Trophoblast cell (in vitro differentiated cells and primary cell): ENCODE results near the gene ASPSCR1.

Experiments
- DNase-seq, 2 donors: peaks; one replicate each; pipeline ENCODE4 v3.0.0-alpha.2; 2016
- H2AFZ ChIP-seq: 2 replicates; pipeline ENCODE4 v1.6.1; 2013; ENCODE audit warnings: low read length, moderate library complexity, mild to moderate bottlenecking; ENCODE audit not compliant: insufficient read depth, poor library complexity
- H2AK5ac ChIP-seq: 2 replicates; pipeline ENCODE4 v1.6.1; 2013; ENCODE audit warnings: mild to moderate bottlenecking, low read length
- H2BK120ac ChIP-seq: 2 replicates; pipeline ENCODE4 v1.6.1; 2013; ENCODE audit warnings: low read length, mild to moderate bottlenecking, moderate library complexity; ENCODE audit not compliant: insufficient read depth, poor library complexity
- H2BK12ac ChIP-seq: 2 replicates; pipeline ENCODE4 v1.6.1; 2013; ENCODE audit warnings: mild to moderate bottlenecking, low read length, moderate library complexity
- H2BK5ac ChIP-seq: 2 replicates; pipeline ENCODE4 v1.6.1; 2013; ENCODE audit warnings: low read length, low read depth, moderate library complexity, mild to moderate bottlenecking; ENCODE audit not compliant: poor library complexity
- H3K14ac ChIP-seq: 2 replicates; pipeline ENCODE4 v1.6.1; 2013; ENCODE audit warnings: mild to moderate bottlenecking, low read length
- H3K18ac ChIP-seq: 2 replicates; pipeline ENCODE4 v1.6.1; 2013; ENCODE audit warnings: mild to moderate bottlenecking, low read length
- H3K23ac ChIP-seq: 2 replicates; pipeline ENCODE4 v1.6.1; 2013; ENCODE audit warnings: low read length
- H3K27ac ChIP-seq: 2 replicates; pipeline ENCODE4 v1.5.1; 2013; ENCODE audit warnings: low read depth, mild to moderate bottlenecking, inconsistent platforms, low read length, moderate library complexity
- H3K27me3 ChIP-seq: 2 replicates; pipeline ENCODE4 v1.6.1; 2013; ENCODE audit warnings: inconsistent platforms, mild to moderate bottlenecking, low read length, moderate library complexity; ENCODE audit not compliant: insufficient read depth
- H3K36me3 ChIP-seq, 2 experiments: 1 replicate in 1 of 2; 2 replicates in 1 of 2; pipeline ENCODE4 v1.6.1; 2013; ENCODE audit warnings: low read length in 2 of 2, mild to moderate bottlenecking in 2 of 2, moderate library complexity in 1 of 2; ENCODE audit not compliant: insufficient read depth in 2 of 2, control insufficient read depth in 1 of 2
- H3K4ac ChIP-seq: 2 replicates; pipeline ENCODE4 v1.6.1; 2013; ENCODE audit warnings: low read depth, mild to moderate bottlenecking, low read length, moderate library complexity
- H3K4me1 ChIP-seq, 2 experiments: 1 replicate in 1 of 2; 2 replicates in 1 of 2; pipeline ENCODE4 v1.6.1; 2013; ENCODE audit warnings: low read length in 2 of 2, mild to moderate bottlenecking in 2 of 2, moderate library complexity in 1 of 2; ENCODE audit not compliant: insufficient read depth in 2 of 2, control insufficient read depth in 1 of 2
- H3K4me2 ChIP-seq: 2 replicates; pipeline ENCODE4 v1.6.1; 2013; ENCODE audit warnings: inconsistent platforms, mild to moderate bottlenecking, low read length, moderate library complexity
- H3K4me3 ChIP-seq: 2 replicates; pipeline ENCODE4 v1.5.1; 2013; ENCODE audit warnings: mild to moderate bottlenecking, low read depth, low read length, inconsistent platforms
- H3K79me1 ChIP-seq: one replicate; pipeline ENCODE4 v1.6.1; 2013; ENCODE audit warnings: low read length
- H3K79me2 ChIP-seq: 2 replicates; pipeline ENCODE4 v1.6.1; 2013; ENCODE audit warnings: low read length, mild to moderate bottlenecking; ENCODE audit not compliant: control insufficient read depth, insufficient read depth, poor library complexity
- H3K9ac ChIP-seq: 2 replicates; pipeline ENCODE4 v1.6.1; 2013; ENCODE audit warnings: mild to moderate bottlenecking, low read length
- H3K9me3 ChIP-seq: 2 replicates; pipeline ENCODE4 v1.6.1; 2013; ENCODE audit warnings: low read depth, mild to moderate bottlenecking, control low read depth, inconsistent platforms, low read length; ENCODE audit not compliant: insufficient read depth
- H4K12ac ChIP-seq: 2 replicates; pipeline ENCODE4 v1.6.1; 2013; ENCODE audit warnings: low read depth, mild to moderate bottlenecking, low read length, moderate library complexity
- H4K8ac ChIP-seq: 2 replicates; pipeline ENCODE4 v1.6.1; 2013; ENCODE audit warnings: low read depth, mild to moderate bottlenecking, low read length, moderate library complexity
- H4K91ac ChIP-seq: one replicate; pipeline ENCODE4 v1.6.1; 2013; ENCODE audit warnings: low read depth, mild to moderate bottlenecking, low read length, moderate library complexity
- WGBS: extraction: QIAGEN DNeasy Blood & Tissue Kit; methylation state at CpG from one replicate; pipeline ENCODE4 v1.1.7; 2013; ENCODE audit warnings: missing lambda C conversion rate; ENCODE audit not compliant: insufficient read length, insufficient coverage; ENCODE audit errors: extremely low coverage; 5-methylcytosine and 5-hydroxymethylcytosine counted together

The ASPSCR1 gene

DNA sequence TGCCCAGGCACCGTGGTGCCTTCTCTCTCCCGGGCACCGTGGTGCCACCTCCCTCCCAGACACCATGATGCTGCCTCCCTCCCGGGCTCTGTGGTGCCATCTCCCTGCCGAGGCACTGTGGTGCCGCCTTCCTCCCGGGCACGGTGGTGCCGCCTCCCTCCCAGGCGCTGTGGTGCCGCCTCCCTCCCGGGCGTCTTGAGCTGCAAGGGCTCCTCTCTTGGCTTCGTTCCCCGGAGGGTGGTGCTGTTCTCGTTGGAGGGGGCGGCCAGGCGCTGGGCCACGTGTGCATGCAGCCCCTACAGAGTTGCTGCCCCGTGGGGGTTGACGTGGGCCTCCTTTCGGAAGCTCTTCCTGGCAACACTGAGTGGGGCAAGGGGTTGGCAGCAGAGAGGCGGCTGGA is 37.0 kb downstream of the ASPSCR1 start:
- Histone ChIP-seq H3K9ac (no peak overlapping the region), H4K12ac (no peak overlapping the region), H3K27ac (no peak overlapping the region), H4K8ac (no peak overlapping the region), H3K79me1 (peaks cover 13% of the 10 kb centered on the region), H3K4me3 (no peak overlapping the region), H3K4me1 (peaks cover 17 to 18% of the 10 kb centered on the region in 2 experiments), H3K36me3 (peaks cover 20 to 24% of the 10 kb centered on the region in 2 experiments), H3K4me2 (no peak overlapping the region), H3K27me3 (no peaks in the 10 kb centered on the region), H3K4ac (no peak overlapping the region), H2BK120ac (no peak overlapping the region), H4K91ac (no peak overlapping the region), H2BK5ac (no peak overlapping the region), H2BK12ac (no peak overlapping the region), H3K14ac (no peak overlapping the region), H2AK5ac (peak overlapping the region; percentile 11), H3K79me2 (peaks cover 2% of the 10 kb centered on the region), H2AFZ (no peak overlapping the region), H3K9me3 (peaks cover 2% of the 10 kb centered on the region), H3K18ac (no peak overlapping the region), H3K23ac (no peak overlapping the region)
- WGBS: no CpG with 5 or more reads among the region's 23 CpGs
- DNase-seq: no peak

DNA sequence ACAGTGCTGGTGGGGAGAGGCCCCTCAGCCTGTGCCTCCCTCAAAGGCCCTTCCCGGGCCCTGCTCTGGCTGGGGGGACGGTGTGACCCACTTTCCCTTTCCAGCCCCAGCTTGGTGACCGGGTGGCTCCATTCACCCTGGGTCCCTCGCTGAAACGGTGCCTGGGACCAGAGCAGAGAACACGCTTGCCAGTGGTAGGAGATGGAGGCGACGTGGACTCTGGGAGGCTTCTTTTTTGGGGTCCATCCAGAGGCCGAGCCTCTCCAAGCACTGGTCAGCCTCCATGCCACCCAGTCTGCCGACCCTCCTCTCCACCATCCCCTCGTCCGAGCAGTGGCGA is 37.5 kb downstream of the ASPSCR1 start:
- Histone ChIP-seq H2BK120ac (no peak overlapping the region), H3K9me3 (peaks cover 2% of the 10 kb centered on the region), H3K79me2 (peaks cover 2% of the 10 kb centered on the region), H4K8ac (no peak overlapping the region), H2AFZ (no peak overlapping the region), H3K4me2 (no peak overlapping the region), H2BK12ac (no peak overlapping the region), H2AK5ac (no peak overlapping the region), H3K18ac (no peak overlapping the region), H3K9ac (no peak overlapping the region), H4K91ac (no peak overlapping the region), H3K4me3 (no peak overlapping the region), H3K14ac (no peak overlapping the region), H4K12ac (no peak overlapping the region), H3K27me3 (no peaks in the 10 kb centered on the region), H3K4me1 (peaks cover 17 to 18% of the 10 kb centered on the region in 2 experiments), H3K23ac (no peak overlapping the region), H3K79me1 (peaks cover 13% of the 10 kb centered on the region), H3K27ac (no peak overlapping the region), H3K4ac (no peak overlapping the region), H2BK5ac (no peak overlapping the region), H3K36me3 (peaks cover 20 to 23% of the 10 kb centered on the region in 2 experiments)
- no CpG with 5 or more reads among the region's 13 CpGs for WGBS
- no peak for DNase-seq

DNA sequence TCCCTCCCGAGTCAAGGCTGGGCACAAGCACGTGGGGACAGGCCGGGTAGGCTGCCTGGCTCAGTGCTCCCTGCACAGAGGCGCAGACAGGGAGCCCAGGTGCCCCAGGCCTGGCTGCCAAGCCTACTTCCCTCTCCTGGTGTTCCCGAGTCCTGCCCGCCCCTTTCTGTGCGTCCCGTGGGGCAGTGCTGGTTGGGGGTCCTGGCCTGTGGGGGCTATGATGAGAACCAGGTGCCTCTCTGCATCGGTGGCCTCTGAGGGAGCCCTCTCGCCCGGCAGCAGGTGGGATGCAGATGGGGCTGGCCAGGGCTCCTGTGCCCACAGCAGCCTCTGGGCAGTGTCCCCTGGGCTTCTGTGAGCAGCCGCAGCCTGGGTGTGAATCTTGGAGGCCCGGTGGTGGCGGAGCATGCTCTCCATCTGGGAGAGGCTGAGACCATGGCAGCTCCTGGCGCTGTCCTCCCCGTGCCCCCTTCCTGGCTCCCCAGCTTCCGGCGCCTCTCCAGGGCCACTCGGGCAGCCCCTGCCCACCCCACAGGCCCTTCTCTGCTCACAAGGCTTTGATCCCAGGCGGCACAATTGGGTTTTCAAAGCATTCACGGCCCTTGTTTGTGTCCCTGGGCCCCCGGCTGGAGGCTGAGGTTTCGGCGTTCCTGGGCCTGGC is 38.0 kb downstream of the ASPSCR1 start:
- Histone ChIP-seq H3K9me3 (peaks cover 2% of the 10 kb centered on the region), H2AK5ac (no peak overlapping the region), H2AFZ (no peak overlapping the region), H3K79me2 (peaks cover 2% of the 10 kb centered on the region), H3K79me1 (peaks cover 13% of the 10 kb centered on the region), H4K8ac (no peak overlapping the region), H4K91ac (no peak overlapping the region), H3K4me2 (no peak overlapping the region), H3K14ac (no peak overlapping the region), H3K18ac (no peak overlapping the region), H2BK12ac (no peak overlapping the region), H3K36me3 (peaks cover 20 to 23% of the 10 kb centered on the region in 2 experiments), H3K4me1 (peaks cover 17 to 18% of the 10 kb centered on the region in 2 experiments), H2BK120ac (no peak overlapping the region), H3K27me3 (no peaks in the 10 kb centered on the region), H3K27ac (no peak overlapping the region), H3K4me3 (no peak overlapping the region), H3K4ac (no peak overlapping the region), H2BK5ac (no peak overlapping the region), H3K23ac (no peak overlapping the region), H4K12ac (no peak overlapping the region), H3K9ac (no peak overlapping the region)
- WGBS: no CpG with 5 or more reads among the region's 24 CpGs
- no peak for DNase-seq

DNA sequence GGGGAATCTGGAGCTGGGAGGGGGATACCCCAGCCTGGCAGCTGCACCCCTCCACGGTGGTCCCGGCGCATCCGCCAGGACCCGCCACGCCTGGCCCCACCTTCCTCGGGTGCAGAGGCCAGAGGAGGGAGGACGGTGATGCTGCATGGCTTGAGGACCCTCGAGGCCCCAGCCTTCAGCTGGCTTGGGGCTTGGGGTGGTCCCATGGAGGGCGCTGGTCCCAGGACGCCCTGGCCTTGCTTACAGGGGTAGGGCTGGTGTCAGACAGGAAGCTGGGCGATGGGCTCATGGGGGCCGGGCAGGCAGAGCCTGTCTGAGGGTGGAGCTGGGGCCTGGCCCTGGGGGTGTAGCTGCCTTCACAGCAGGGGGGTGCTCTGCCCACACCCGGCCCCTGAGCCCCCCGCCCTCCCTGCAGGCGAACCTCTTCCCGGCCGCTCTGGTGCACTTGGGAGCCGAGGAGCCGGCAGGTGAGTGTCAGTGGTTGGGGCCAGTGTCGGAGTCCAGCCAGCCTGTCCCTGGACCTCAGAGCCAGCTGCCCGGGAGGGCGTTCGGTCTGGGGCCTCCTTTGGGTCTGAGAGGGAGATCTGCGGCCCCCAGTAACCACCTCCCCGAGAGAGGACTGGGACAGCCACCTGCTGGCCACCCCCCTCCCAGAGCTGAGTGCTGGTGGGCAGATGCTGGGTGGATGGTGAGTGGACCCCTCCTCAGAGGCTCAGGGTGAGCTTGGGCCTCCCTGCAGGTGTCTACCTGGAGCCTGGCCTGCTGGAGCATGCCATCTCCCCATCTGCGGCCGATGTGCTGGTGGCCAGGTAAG is 38.8 kb downstream of the ASPSCR1 start:
- H3K9me3 ChIP-seq: peaks cover 2% of the 10 kb centered on the region
- WGBS: no CpG with 5 or more reads among the region's 28 CpGs
- no peak overlapping the region for H3K18ac ChIP-seq
- H2BK5ac ChIP-seq: no peak overlapping the region
- no peak overlapping the region for H3K23ac ChIP-seq
- peaks cover 13% of the 10 kb centered on the region for H3K79me1 ChIP-seq
- peaks cover 17 to 18% of the 10 kb centered on the region in 2 experiments for H3K4me1 ChIP-seq
- H2BK12ac ChIP-seq: no peak overlapping the region
- no peak overlapping the region for H3K4me2 ChIP-seq
- peaks cover 20 to 23% of the 10 kb centered on the region in 2 experiments for H3K36me3 ChIP-seq
- H2AK5ac ChIP-seq: no peak overlapping the region
- no peak overlapping the region for H3K4ac ChIP-seq
- no peak overlapping the region for H4K12ac ChIP-seq
- no peak overlapping the region for H3K27ac ChIP-seq
- no peak overlapping the region for H3K4me3 ChIP-seq
- H4K8ac ChIP-seq: no peak overlapping the region
- DNase-seq: no peak
- peaks cover 2% of the 10 kb centered on the region for H3K79me2 ChIP-seq
- H4K91ac ChIP-seq: no peak overlapping the region
- no peak overlapping the region for H3K14ac ChIP-seq
- H2BK120ac ChIP-seq: no peak overlapping the region
- no peak overlapping the region for H2AFZ ChIP-seq
- no peaks in the 10 kb centered on the region for H3K27me3 ChIP-seq
- no peak overlapping the region for H3K9ac ChIP-seq
